Thoracic aorta (tissue), 2 donors: Measurements from ENCODE around the gene EXOC4. TPM values are rescaled to one million over a fixed set of nuclear protein-coding genes. Genes with fewer than 3 reads are reported as not detected.

Experiments
- ATAC-seq: fragments of 150-250 bp; one replicate; pipeline ENCODE4 v1.8.0; 2017; ENCODE audit warnings: low read depth; ENCODE audit not compliant: insufficient number of reproducible peaks, low FRiP score
- DNase-seq: peaks from one replicate; pipeline ENCODE4 v3.0.0-alpha.2; 2020; ENCODE audit warnings: low spot score
- H3K27ac ChIP-seq, 2 donors: fragments of 200-600 bp; sonication (generic); 1 replicate in 1 of 2; 2 replicates in 1 of 2; pipeline ENCODE4 v1.5.1; 2016; ENCODE audit warnings: mild to moderate bottlenecking in 2 of 2, moderate library complexity in 2 of 2
- H3K27me3 ChIP-seq: fragments of 200-600 bp; sonication (generic); replicated peaks from 2 replicates; pipeline ENCODE4 v1.6.0; 2016; ENCODE audit warnings: mild to moderate bottlenecking; ENCODE audit not compliant: insufficient read depth
- H3K36me3 ChIP-seq: fragments of 200-600 bp; sonication (generic); one replicate; pipeline ENCODE4 v1.5.1; 2016
- H3K4me1 ChIP-seq, 2 donors: fragments of 200-600 bp; sonication (generic); 1 replicate in 1 of 2; 2 replicates in 1 of 2; pipeline versions ENCODE4 v1.5.1 to v1.6.0; 2016; ENCODE audit warnings: low read depth in 2 of 2, mild to moderate bottlenecking in 1 of 2; ENCODE audit not compliant: control insufficient read depth in 1 of 2
- H3K4me3 ChIP-seq: fragments of 200-600 bp; sonication (generic); 2 replicates; pipeline ENCODE4 v1.5.1; 2016; ENCODE audit warnings: mild to moderate bottlenecking
- H3K9me3 ChIP-seq: fragments of 200-600 bp; sonication (generic); 2 replicates; pipeline ENCODE4 v1.5.1; 2016
- total RNA-seq, 2 donors: library from RNA; depleted of rRNA; stranded (reverse); fragments of >200 nt; gene quantifications; one replicate each; pipeline versions ENCODE4 v1.1.0 to v1.2.3, GENCODE V29; 2016
- TF ChIP-seq, protein P1 (sequence below): fragments of 200-600 bp; sonication (generic); IDR thresholded peaks from one replicate; pipeline ENCODE4 v1.5.1; 2019; ENCODE audit warnings: antibody characterized with exemption

The EXOC4 gene
- total RNA-seq, 2 donors from 2014 or later = 65.3 to 72.8 TPM

DNA sequence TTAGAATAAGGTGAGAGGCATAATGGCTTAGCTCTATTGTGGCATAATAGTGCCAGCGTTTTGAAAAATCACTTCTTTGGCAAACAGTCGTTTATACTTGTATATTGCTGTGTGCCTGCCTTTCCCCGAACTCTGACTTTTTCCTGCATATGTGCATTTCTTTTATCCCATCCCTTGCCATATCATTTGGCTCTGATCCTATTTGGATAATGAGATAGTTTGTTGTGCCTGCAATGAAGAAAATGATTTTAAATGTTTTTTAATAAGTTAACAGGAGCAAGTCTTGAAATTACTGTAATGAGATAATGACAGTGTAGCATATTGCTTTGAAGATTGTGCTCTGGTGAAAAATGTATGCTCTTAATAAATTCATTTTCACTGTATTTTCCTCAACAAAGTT lies 586.2 kb downstream of the EXOC4 start:
- DNase-seq (no peak), ATAC-seq (no peak)
- H3K36me3 ChIP-seq = no peaks in the 10 kb centered on the region
- H3K27ac ChIP-seq = no peak overlapping the region
- no peak overlapping the region for H3K4me3 ChIP-seq
- TF ChIP-seq, protein P1, sequence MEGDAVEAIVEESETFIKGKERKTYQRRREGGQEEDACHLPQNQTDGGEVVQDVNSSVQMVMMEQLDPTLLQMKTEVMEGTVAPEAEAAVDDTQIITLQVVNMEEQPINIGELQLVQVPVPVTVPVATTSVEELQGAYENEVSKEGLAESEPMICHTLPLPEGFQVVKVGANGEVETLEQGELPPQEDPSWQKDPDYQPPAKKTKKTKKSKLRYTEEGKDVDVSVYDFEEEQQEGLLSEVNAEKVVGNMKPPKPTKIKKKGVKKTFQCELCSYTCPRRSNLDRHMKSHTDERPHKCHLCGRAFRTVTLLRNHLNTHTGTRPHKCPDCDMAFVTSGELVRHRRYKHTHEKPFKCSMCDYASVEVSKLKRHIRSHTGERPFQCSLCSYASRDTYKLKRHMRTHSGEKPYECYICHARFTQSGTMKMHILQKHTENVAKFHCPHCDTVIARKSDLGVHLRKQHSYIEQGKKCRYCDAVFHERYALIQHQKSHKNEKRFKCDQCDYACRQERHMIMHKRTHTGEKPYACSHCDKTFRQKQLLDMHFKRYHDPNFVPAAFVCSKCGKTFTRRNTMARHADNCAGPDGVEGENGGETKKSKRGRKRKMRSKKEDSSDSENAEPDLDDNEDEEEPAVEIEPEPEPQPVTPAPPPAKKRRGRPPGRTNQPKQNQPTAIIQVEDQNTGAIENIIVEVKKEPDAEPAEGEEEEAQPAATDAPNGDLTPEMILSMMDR = no peak
- peaks cover 4% of the 10 kb centered on the region for H3K9me3 ChIP-seq
- H3K4me1 ChIP-seq = peaks cover 0 to 3% of the 10 kb centered on the region in 2 donors
- H3K27me3 ChIP-seq = no peaks in the 10 kb centered on the region

DNA sequence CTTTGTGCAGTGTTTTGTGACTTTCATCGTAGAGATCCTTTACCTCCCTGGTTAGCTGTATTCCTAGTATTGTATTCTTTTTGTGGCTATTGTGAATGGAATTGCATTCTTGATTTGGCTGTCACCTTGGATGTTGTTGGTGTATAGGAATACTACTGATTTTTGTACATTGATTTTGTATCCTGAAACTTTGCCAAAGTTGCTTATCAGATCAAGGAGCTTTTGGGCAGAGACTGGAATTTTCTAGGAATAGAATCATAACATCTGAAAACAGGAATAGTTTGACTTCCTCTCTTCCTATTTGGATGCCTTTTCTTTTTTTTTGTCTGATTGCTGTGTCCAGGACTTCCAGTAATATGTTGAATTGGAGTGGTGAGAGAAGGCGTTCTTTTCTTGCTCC lies 590.5 kb downstream of the EXOC4 start:
- Histone ChIP-seq H3K9me3 (peaks cover 4% of the 10 kb centered on the region), H3K4me3 (no peak overlapping the region), H3K27me3 (no peaks in the 10 kb centered on the region), H3K36me3 (no peaks in the 10 kb centered on the region), H3K27ac (no peak overlapping the region), H3K4me1 (peaks cover 0 to 3% of the 10 kb centered on the region in 2 donors)
- ATAC-seq (no peak), DNase-seq (no peak)
- TF ChIP-seq, protein P1 = no peak

DNA sequence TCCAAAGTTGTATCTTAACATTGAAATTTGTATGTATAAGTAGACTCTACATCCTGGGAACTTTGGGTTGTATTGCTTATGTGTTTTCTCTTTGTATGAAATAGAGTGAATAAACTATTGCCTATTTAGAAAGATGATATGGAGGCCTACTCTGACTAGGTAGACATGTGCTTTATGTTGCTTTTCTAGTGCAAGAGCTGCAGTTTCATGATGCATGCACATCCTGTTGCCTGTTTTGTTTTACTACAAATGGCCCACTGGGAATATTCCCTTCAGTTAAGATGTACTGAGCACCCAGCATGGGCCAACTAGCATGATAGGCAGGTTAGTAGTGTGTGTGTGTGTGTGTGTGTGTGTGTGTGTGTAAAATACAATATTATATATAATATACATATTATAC lies 592.1 kb downstream of the EXOC4 start:
- Histone ChIP-seq H3K27me3 (no peaks in the 10 kb centered on the region), H3K4me1 (peaks cover 0 to 3% of the 10 kb centered on the region in 2 donors), H3K4me3 (no peak overlapping the region), H3K9me3 (peaks cover 4% of the 10 kb centered on the region), H3K36me3 (no peaks in the 10 kb centered on the region), H3K27ac (no peak overlapping the region)
- no peak for ATAC-seq
- TF ChIP-seq, protein P1 = no peak
- no peak for DNase-seq

DNA sequence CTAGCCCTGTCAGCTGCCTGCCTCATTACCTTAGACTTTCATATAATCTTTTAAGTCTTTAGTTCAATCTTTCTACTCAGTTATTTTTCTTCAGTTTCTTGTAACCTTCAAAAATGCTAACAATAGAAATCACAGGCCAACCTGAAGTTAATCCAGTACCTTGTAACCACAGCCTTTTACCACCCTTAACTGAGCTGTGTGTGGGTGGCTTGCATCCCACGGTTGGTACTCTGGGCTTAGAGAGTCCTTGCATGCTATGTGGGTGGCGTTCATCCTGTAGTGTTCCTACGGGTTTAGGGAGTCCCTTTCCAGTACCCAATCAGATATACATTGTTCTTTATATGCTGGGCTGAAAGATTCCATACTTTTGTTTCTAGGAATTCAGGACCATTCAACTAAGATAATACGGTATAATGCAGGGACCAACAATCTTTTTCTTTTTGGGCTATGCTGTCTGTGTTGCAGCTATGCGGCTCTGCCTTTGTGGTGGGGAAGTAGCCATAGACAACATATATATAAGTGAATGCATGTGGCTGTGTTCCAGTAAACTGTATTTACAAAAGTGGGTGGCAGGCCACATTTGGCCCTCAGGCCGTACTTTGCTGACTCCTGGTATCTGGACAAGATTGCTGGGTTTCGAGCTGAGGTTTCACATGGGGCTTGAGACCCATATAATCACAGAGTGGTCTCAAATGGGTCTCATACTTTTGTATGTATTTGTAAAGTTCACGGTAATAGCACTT lies 593.5 kb downstream of the EXOC4 start:
- Histone ChIP-seq H3K4me1 (peaks cover 0 to 3% of the 10 kb centered on the region in 2 donors), H3K27ac (no peak overlapping the region), H3K9me3 (peaks cover 4% of the 10 kb centered on the region), H3K36me3 (no peaks in the 10 kb centered on the region), H3K27me3 (no peaks in the 10 kb centered on the region), H3K4me3 (no peak overlapping the region)
- ATAC-seq = no peak
- TF ChIP-seq, protein P1 = no peak
- no peak for DNase-seq

DNA sequence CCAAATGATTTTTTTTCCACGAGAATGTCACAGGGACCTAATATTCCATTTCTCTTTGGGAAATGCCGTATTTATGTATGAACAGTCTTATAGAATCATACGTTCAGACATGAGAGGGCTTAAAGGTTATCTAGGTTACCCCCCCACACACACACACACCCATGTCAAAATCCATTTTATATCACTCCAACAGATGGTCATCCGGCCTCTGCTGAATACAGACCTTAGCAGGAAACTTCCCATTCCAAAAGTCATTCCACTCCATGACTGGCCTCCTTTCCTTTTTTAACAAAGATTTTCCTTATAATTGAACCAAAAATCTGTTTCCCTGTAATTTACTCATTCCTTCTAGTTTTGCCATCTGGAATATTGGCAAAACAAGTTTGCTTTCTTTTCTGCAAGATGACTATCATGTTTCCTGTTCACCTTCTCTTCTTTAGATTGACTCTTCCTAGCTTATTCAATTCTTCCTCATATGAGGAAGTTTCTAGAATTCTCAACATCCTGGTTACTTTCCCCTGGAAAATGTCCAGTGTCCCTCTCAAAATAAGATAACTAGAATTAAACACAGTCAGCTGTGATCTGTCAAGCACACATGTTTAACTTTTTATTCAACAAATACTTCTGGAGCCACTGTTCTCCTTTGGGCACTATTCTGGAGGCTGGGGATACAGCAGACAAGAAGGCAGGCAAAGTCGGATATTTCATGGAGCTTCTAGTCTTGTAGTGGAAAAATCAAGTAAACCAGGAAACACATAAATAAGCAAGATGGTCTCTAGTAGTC lies 597.8 kb downstream of the EXOC4 start:
- Histone ChIP-seq H3K9me3 (no peaks in the 10 kb centered on the region), H3K4me1 (no peaks in the 10 kb centered on the region), H3K36me3 (no peaks in the 10 kb centered on the region), H3K4me3 (no peak overlapping the region), H3K27ac (no peak overlapping the region), H3K27me3 (no peaks in the 10 kb centered on the region)
- TF ChIP-seq, protein P1 = no peak
- DNase-seq (no peak), ATAC-seq (no peak)
